Stimulated activated CD4-positive, alpha-beta T cell treated with anti-CD3 and anti-CD28 coated beads, Interleukin-4, amount 100 ng/mL, for 4 hours (primary cell): Measurements from ENCODE around the gene NFYC.
A peak's percentile ranks its signal among the peaks of the same experiment; 100 is the strongest.

Source experiments
- DNase-seq, 2 experiments: peaks; one replicate each; pipeline ENCODE4 v3.0.0-alpha.2; 2020

NFYC gene

DNA sequence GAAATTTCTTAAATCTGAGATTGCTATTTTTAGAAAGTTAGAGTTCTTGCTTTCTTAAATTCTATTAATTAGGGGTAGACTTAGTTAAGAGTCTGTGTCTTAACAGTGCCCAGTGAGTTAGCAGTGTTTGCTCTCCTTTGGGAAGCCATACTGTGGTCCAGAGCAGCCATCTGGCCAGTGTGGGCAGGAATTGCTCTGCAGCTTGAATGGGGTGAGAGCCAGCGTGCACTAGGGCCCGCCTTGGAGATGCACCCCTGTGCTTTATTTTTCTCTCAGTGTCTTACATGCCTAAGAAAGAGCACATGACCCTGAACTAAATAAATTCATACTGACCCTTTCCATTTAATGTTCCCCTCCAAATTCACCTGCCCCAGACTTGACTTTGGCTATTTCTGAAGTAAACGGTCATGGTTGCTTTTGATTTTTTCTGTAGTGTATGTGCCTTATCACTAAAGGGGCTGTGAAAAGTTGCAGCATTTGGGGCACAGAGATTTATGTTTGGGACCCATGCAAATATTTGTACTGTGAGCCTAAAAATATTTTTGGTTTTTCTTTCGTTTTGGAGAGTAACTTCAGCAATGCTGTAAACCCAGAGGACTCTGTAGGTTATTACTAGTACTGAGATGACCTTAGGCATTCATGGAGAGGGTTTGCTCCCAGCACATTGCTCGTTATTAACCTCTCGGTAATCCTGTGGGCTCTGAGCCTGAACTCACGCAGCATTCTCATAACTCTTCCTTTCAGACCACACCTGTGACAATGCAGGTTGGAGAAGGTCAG is 70.8 kb downstream of the NFYC start:
- no peak for DNase-seq

DNA sequence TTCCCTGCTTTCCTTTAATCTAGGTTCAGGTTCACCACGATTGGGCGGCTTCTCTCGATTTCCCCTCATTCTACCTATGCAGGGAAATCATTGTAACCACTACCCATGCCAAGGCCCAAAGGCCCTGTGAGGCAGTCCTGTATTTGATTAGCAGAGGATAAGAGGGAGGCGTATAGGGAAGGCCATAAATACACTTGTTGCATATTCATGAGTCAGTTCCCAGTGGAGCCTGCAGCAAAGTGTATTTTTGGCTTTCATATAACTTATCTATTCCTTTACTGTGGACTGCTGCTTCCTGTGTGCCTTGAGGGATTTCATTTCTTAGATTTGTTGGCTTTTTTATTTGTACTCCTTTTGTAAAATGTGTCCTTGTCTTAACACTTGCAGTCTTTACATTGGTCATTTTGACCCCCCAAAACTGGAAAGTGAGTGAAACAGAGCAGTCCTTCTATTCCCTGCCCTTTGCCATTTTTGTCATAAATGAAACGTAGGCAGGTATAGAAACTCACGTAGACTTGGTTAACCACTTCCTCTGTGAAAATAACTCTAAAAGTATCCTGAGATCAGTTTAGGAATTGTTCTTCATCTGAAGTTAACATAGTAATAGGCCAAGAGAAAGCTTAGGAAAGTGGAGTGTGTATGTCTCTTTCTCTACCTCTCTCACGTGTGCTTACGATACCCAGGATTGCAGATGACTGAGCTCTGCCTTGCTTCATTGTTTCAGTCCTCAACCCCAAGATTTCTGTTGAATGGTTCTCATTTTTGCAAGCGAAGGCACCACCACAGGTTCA is 72.4 kb downstream of the NFYC start:
- no peak for DNase-seq

DNA sequence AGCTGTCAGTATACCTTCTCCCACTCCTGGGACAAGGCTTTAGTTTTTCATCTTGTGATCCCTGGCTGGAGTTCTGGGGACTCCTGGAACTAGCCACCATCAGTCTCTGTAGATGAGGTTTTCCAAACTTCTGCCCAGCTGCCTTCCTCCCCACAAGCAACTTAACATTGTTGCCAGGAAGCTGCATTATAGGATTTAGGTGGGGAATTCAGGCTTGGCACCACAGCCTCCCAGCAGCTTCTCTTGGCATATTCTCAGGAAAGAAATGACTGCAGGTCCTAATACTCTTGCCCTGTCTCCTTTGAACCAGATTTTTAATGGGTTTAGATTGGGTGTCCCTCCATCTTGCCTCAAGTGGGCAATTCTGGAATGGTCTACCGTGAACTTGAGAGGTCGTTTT is 73.5 kb downstream of the NFYC start:
- DNase-seq, result no peak

DNA sequence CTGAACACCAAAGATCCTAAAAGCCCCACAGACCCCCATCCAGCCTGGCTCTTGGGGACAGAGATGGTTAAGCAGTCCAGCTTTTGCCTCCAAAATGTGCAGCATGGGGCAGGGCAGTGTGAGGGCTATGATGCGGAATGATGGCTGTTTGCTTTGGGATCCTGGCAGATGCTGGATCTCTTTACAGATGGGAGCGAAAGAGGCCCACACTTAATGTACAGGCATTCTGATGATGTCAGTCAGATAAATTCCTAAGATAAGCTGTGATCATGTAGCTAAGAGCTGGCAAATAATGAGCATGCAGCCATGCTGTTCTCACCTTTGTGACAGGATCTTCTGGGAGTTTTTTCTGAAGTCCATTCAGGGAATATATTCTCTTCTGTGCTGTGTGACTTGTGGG is 74.5 kb downstream of the NFYC start:
- DNase-seq, result no peak

DNA sequence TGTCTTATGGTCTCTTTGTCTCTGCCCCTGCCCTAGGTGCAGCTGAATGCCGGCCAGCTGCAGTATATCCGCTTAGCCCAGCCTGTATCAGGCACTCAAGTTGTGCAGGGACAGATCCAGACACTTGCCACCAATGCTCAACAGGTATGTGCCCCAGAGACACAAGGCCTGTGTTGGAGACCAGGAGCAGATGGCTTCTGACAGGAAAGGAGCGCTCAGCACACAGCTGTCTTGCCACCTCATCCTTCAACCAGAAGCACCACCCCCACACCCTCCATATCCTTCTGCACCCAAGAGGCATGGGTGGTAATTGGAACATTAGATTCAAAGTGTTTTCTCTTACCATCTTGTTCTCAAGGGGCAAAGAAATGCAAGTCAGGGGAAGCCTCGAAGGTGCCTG is 75.1 kb downstream of the NFYC start:
- DNase-seq, result no peak

DNA sequence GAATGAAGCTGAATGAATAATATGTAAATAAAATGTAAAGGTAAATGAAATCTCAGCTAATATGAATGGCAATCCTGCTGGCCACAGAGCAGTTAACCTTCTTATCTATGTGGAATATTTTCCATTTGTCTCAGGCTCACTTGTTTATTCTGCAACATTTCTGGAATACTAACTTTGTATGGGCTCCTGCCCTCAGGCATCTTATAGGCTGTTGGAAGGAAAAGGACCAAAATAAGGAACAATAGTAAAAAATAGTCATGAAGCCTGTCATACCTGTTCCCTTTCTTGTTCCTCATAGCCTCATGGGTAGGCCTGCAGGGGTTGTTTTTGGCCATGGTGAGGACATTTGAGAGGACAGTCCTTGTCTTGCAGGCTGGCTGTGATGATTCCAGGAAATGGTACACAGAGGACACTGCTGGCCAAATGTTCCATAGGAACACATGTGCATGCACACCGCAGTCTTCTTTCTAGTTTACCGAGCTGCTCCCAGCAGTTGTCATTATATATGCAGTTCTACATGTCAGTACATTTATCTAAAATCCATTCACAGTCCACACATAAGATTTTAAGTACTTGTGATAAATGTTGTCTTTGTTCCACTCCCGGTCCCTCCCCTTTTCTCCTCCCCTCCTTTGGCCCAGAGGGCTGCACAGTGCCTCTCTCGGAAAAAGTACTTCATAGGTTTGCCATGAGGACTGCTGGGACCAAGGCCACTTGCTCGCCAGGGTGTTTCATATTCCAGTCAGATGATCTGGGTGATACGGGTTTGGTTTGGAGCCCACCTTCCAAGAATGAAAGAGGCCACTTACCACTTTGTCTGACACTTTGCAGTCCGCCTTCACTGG is 76.9 kb downstream of the NFYC start:
- no peak for DNase-seq

DNA sequence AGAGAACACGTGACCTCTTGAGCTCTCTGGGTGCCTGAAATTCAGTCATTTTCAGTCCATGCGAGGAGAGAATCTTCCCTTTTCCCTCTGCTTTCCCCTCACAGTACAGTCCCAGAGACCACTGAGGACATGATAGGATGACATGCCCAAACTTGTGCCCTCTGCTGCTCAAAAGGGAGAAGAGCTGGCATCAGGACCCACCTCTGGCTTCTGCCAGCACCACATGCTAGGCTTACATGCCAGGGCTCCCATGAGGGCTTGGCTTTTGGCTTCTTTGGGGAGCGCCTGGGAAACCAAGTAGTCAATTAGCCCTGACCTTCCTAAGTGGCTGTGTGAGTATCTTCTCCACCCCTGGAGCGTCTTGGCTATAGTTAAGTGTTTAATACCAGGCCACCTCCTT is 78.3 kb downstream of the NFYC start:
- DNase-seq, result no peak

DNA sequence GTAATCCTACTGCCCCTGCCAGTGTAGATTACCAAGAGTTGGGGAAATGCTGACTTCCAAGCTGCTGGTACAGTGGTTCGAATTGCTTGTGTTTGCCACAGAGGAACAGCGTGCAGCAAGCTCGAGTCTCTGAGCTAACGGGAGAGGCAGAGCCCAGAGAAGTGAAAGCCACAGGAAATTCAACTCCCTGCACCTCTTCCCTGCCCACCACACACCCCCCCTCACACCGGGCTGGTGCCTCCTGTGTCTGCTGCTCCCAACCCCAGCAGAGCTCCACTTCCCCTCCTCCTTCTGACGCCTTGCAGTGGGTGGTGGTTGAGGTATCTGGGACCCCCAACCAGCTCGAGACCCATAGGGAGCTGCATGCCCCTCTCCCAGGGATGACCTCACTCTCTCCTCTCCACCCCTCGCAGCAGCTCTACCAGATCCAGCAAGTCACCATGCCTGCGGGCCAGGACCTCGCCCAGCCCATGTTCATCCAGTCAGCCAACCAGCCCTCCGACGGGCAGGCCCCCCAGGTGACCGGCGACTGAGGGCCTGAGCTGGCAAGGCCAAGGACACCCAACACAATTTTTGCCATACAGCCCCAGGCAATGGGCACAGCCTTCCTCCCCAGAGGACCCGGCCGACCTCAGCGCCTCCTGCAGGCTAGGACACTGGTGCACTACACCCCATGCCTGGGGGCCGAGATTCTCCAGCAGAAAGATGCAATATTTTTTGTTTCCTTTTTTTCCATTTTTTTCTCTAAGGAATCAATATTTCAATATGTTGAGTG is 79.0 kb downstream of the NFYC start:
- no peak for DNase-seq

DNA sequence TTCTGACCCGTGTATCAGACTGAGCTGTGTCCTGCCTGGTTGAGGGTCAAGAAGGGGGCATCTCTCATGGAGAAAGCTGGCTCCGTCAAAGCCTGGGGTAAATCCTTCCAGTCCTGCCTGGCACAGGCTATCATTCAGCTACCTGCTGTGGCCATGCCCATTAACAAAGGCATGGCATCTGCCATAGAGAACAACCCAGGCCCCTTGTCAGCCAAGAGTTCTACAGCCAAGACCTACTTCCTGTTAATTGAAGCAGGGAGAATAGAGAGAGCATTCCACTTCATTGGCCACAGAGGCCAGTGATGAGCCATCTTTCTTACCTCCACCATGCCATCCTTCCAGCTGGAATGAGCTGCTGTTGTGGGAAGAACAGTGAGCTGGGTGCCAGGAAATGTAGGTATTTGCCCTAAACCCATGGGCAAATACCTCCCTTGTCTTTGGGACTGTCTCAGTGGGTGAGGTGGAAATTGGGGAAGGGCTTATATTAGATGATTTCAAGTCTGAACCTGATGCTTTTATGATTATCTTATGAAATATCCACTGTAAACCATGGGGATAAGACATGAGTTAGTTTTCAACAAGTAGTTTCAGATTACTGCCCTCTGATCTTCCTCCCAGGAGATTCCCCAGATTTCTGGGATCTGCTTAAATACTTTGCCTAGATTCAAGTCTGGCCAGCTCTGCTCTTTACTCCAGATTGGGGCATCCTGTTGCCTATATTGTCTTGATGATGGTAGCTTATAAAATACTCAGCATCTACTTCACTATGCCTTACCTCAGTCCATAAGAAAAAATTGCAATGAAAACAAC is 80.8 kb downstream of the NFYC start:
- DNase-seq, result no peak

DNA sequence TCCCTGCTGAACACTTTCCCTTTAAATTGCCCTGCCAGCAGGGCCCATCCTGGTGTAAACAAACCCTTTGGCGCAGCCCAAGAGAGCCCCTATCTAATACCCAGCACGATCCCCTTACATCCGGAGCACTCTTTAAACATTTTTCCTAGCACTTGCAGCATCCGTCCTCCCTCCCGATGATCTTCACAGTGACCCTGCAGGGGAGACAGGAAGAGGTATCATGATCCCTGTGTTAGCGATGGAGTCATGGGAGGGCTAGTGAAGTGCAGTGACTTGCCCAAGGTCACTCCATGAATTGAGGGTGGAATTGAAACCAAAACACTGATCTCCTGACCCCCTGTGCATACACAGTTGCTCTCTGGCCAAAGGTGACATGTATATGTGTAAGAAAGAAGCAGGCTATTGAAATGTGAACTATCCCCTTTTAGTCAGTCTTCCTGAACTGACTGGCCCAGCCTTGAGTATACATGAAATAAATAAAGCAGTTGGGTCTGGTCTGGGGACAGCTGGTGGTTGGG is 82.3 kb downstream of the NFYC start:
- no peak for DNase-seq

DNA sequence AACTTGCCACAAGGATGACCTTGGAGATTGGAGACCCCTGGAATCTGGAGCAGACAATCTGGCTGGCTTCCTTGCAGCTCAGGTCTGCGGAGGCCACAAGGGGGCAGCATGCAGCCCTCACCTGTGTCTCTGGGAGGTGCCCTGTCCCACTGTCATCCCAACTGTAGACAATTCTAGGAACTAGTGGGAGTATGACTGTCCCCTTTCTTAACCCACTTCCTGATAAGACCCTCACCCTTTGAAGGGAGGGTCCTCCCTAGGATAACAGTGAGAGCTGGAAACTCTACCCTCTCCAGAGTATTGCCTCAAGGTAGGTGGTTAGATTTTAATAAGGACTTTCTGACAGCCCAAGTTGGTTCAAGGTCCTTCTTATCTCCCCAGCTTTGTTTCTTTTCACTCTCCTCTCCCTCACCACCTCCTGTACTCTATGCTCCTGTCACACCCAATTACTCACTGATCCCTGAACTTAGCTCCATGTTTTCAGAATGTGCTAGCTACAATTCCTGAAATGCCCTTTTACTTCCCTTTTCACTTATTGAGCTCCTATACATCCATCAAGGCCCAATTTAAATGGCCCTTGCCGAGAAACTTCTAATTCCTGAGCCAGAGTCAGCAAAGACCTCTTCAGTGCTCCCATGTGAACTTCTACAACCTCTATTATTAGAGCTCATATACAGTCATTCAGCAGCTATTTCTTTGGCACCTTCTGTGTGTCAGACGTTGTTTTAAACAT is 82.9 kb downstream of the NFYC start:
- DNase-seq, result peak; percentile 53 to 64

DNA sequence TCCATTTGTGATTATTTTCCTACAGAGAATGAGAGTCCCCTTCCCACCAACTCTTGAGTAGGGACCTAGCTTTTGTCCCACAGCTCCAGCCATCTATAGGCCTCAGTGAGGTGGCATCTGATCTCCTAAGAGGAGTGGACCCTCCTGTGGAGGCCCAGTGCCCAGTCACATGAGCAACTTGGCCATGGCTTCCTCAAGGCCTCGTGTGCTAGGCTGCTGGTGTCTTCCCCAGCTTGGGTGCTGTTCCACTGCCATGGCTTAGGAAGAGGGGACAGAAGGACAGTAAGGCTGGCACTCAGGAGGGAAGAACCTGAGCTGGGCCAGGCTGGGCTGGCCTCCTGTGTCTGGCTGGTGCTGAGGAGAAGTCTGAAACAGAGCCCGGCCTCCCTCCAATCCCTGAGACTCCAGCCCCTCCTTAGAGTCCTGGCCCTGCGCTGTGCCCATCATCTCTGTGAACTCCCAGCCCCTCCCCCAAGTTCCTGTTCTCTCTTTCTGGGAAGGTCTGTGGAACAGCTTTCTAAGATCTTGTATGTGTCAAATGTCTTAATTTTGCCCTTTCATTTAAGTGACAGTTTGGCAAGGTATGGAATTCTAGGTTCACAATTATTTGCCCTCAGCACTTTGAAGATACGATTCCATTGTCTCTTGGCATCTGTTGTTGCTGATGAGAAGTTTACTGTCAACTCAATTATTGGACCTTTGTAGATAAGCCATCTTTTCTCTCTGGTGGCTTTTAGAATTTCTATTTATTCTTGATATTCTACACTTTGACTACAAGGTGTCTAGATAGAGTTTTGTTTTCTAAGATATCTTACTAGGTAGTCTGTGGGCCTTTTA is 85.0 kb downstream of the NFYC start:
- no peak for DNase-seq

DNA sequence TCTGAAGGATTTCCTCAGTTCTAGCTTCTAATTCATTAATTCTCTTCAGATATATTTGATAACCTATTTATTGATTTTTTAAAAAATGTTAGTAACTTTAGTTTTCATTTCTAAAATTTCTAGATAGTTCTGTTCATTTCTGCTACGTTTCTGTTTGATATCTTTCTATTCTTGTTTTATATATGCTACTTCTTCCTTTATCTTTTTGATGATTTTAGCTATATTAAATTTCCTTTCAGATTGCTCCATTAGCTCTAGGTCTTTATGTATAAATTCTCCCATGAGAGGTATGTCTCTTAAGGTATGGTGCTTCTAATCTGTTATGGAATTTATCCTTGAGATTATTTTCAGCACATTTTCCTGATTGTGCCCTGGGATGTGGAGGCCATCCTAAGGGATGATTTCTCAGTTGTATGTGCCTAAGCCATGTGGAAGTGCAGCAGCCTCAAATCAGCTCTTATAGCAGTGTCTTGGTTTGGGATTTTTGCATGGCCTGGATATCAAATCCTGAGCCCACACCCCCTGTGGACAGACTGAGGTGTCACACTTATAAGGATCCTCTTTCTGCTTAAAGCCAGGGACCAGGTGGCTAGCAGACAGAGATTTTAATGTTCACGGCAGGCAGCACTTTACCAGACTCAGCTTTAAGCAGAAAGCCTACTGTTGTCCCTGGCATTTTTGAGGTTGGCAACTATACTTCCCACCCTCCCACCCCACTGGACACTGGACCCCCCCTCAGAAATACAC is 85.9 kb downstream of the NFYC start:
- DNase-seq, result no peak

DNA sequence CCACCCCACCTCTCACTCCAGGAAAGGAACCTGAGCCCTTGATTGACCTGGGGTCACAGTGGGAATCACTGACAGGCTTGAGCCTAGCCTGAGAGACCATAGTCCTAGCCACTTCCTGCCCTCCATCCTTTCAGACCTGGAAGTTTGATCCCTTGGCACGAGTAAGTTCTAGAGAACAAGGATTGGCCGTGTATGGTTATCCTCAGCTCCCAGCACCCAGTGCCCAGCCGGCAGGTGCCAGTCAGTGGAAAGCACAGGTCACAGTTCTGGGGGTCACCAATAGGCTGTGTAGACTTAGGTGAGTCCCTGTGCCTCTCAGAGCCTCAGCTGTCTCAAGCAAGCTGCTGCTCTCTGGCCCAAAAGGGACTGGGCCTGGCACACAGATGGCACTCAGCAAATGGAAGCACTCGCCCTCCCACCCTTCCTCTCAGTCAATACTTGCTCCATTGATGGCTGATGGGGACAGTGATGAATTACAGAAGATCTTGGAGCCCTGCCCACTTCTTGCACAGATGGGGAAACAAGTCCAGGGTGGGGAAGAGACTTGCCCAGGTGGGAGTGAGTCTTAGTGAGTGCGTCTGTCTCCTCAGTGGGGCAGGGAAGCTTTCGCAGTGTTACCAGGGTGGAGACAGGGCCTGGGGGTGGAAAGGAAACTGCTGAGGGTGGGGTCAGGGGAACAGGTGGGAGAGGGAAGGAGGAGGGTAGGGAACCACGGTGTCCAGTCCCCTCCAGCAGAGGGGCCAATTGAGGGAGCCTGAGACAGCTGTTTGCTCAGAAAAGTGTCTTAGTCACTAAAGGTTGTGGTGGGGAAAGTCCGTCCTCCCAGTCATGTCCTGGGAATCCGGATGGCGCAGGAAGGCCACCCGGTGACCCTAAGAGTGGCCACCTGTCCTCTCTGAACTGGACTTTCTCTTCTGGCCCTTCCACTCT is 89.4 kb downstream of the NFYC start:
- no peak for DNase-seq

DNA sequence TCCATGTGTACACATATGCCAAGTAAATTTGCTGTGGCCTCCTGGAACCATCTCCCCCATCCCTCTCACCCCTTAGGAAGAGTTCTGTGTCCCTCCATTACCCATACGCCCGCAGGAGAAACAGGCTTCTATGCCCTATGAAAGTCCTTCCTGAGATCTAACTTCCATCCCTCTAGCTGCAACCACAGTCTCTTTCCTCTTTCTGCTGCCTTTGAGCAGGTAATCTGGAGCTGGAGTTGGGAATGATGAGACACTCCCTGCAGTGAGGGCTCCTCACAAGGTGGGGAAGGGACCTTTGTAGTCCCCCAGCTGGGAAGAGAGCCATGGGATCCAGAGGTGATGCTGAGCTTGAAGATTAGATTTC is 90.1 kb downstream of the NFYC start:
- no peak for DNase-seq

DNA sequence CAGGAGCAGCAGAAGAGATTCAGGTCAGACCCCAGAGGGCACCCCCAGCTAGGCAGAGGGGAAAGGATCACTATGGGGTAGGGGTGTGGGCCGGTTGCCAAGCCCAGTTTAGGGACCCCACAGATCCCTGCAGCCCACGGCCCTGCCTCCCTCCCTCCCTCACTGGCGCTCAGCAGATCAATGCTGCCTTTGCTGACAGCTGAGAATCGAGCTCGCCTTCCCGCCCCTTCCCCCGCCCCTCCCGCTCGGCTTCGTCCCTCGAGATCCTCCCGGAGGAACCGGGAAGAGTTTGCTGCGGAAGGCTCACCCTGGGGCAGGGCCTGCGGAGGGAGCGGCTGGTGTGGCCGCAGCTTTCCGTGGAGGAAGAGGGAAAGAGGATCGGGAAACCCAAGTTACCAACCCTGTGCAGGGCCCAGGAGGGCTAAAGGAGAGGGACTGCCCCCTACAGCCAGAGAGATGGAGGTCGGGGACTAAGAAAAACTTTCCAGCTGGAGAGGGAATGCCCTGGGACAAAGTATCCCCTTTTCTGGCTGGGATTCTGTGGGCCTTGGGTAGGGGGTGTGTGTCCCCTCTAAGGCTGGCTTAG is 91.0 kb downstream of the NFYC start:
- DNase-seq, result no peak
